Stimulated activated CD8-positive, alpha-beta memory T cell treated with anti-CD3 and anti-CD28 coated beads, Interleukin-12 subunit alpha, Interleukin-12 subunit beta, amount 100 ng/mL, for 24 hours (primary cell): ENCODE measurements around the gene OR52B6.
"Not testable (repeated sequence)": the region's sequence is repeated elsewhere in the genome, so short reads cannot be mapped to it uniquely, and the experiment has no call there.

ENCODE experiments used
- DNase-seq: peaks from one replicate; pipeline ENCODE4 v3.0.0-alpha.2; 2020; ENCODE audit errors: extremely low read depth

Gene OR52B6

GRCh38 chr11:5596607-5597201 is 16.0 kb downstream of the OR52B6 start, which contains the start of gene TRIM6:
Gene TRIM6, plus strand, starts transcription at chr11:5596637. Its CDS starts 261 bp downstream, at chr11:5596898.
- DNase-seq, result no peak

DNA sequence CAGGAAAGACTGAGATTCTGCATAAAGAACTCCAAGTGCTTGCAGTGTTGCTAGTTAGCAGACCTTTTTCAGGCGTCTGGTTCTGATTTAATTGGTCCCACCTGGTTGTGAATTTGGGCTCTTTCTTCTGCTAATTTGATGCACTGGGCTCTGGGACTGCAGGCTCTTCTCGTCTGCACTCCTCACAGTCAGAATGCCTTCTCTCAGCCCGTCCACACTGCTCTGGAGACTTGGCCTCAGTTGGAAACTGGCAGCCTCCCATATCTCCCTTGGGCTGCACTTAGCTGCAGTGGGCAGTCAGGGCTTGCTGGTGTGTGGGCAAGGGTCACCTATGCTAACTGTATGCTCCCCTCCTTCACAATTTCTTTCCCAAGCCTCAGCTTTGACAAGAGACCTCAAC is 17.3 kb downstream of the OR52B6 start:
- no peak for DNase-seq

DNA sequence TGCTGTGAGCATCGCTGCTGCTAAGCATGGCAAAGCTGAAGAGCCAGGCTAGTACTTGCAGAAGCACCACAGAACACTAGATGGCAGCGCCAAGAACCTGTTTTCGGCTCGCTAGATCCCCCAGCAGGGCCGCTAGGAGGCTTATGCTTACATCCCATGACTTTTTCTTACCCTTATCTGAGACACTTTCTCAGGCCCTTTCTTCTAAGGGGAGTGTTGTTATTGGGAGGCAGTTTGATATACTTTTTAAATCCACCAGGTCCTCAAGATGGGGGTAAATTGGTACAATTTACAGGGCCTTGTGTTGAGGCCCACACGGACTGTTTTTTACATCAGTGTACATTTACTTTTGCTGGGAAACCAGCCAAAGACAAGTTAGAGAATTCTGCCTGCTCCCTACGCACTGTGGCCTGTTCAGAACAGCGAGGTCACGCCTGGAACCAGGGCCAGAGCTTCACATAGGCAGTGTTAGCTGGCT is 19.7 kb downstream of the OR52B6 start:
- DNase-seq, result no peak

DNA sequence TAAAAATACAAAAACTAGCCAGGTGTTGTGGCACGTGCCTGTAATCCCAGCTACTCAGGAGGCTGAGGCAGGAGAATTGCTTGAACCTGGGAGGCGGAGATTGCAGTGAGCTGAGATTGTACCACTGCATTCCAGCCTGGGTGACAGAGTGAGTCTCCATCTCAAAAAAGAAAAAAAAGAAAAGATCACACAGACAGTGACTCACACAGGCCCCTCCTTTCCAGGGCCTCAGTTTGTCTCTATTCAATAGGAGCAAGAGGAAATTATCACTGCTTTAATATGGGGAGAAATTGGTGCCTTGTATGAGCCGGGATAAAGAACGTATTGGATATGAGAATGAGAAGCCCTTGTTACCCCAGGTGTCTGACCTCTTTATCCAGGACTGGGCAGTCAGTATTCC is 22.1 kb downstream of the OR52B6 start:
- not testable (repeated sequence) for DNase-seq

DNA sequence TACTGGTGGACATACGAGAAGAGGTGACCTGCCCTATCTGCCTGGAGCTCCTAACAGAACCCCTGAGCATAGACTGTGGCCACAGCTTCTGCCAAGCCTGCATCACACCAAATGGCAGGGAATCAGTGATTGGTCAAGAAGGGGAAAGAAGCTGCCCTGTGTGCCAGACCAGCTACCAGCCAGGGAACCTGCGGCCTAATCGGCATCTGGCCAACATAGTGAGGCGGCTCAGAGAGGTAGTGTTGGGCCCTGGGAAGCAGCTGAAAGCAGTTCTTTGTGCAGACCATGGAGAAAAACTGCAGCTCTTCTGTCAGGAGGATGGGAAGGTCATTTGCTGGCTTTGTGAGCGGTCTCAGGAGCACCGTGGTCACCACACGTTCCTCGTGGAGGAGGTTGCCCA is 22.6 kb downstream of the OR52B6 start:
- no peak for DNase-seq

DNA sequence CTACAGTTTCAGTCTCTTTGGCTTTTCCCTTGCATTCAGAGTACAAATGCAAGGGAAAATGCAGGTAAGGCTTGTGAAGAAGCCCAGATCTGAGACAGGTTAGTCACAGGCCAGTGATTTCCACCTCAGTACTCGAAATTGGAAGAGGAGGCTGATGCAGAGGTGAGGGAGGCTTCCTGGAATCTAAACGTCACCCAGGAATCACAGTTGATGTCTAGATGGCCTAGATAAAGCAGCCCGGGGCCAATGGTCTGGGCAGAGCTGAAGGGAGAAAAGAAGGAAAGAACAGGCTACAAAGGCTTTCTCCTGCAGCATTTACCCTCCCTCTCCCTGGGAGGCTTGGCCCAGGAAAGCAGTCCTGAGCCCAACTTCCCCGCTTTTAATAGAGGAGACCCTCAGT is 24.2 kb downstream of the OR52B6 start:
- no peak for DNase-seq

GRCh38 chr11:5605849-5606248 is 25.2 kb downstream of the OR52B6 start:
- no peak for DNase-seq

GRCh38 chr11:5608808-5609207 is 28.1 kb downstream of the OR52B6 start:
- no peak for DNase-seq

DNA sequence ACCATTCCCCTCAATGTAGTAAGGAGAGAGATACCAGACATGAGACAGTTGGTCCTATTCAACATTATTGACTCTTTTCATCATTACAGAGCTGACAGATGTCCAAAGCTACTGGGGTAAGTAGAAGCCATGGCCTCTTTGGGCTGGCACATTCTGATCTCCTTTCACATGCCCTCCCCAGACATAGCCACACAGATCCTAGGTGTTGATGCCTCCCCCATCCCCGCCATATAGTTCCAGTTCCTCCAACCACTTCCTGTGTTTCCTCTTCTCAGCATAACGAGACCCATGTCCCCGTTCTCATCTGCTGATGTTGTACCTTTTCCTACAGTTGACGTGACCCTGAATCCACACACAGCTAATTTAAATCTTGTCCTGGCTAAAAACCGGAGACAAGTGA is 29.8 kb downstream of the OR52B6 start:
- no peak for DNase-seq

GRCh38 chr11:5611627-5612026 is 30.9 kb downstream of the OR52B6 start:
- DNase-seq, result no peak

DNA sequence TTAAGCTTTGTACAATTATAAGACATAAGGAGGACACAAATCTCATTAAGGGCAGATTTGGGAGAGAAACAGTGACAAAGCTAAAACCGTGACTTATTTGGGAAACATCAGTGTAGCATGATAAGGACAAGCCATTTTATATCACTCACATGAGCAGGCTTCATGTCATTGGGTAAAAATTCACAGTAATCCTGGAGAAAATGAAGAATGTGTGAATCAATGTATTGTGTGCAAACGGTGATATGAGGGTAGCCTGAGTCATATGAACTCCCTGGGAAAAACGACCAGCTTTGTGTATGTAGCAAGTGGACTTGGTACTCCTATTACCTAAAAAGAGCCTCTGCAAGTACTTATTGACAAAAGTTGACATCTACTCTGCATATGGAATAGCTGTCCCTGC is 38.1 kb downstream of the OR52B6 start:
- DNase-seq, result no peak

DNA sequence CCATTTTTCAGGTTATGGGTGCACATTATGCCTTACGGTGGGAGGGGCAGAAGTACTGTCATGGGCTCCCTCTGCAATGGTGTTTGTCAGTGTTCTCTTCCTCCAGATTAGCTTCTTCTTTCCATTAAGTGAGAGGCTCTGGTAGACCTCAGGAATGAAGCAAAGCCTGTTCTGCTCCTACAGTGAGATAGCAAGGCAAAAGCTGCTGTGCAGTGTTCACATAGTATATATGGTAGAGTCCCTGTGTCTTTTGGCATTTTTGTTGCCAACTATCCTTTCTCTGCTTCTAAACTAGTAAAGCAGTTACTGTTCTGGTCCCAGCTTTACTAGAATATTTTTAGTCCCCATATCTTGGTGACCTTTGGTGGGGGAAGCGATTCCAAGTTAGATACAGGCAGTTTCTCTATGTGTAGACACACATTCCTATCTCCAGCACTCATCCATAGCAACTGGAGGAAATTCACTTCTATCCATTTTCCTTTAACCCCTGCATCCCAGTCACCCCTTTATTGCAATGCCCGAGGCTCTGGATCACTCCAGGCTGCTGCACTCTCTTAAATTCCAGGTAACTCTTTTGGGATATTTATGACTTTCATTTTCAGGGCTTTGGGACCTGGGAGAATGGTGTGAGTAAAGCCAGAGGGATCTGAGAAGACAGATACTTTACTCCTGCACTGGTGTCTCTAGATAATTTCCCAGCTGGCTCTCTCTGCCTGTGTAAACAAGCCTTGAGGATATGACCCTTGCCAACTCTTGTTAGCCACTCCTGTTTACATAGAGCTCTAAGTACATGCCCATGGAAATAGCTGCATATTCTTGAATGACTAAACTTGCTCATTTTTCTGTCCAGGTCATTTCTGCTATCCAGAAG is 40.2 kb downstream of the OR52B6 start:
- no peak for DNase-seq

- no peak for DNase-seq
These were observed 40.9 kb downstream of the OR52B6 start for GRCh38 chr11:5621580-5621979.

GRCh38 chr11:5622802-5623201 is 42.1 kb downstream of the OR52B6 start:
- DNase-seq, result no peak

DNA sequence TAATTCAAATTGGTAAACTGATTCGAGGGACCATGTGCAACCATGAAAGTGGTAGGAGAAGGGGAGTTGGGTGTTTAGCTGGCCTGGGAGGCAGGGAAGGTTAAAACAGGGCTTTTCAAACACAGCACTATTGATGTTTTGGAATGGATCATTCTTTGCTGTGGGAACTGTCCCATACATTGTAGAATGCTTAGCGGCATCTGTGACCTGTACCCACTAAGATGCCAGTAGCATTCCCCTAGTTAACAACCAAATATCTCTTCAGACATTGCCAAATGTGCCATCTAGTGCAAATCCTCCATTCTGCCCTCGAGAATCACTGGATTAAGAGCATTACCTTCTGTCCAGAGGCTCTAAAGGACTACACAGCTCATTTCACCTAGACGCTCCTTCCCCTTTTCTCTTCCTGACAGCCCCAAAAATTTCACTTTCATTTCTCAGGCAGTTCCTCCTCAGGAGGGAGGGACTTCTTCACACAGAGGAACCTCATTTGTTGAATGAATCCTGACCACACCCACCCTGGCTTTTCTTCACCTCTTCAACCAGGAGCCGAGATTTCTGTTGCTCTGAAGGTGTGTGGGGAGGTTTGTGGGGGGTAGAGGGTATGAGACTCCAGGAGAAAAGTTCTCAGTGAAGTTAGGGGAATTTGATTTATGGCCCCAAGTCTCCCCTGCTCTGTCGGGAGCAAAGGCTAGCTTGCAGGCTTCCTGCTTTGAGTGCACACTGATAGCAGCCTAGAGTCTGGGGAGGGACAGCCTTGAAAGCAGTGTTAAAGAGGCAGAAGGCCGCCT is 44.0 kb downstream of the OR52B6 start, which contains the start of gene TRIM34:
TSS of gene TRIM34 (plus strand) at position 513 of the 791 bp plus-strand sequence. CDS start 7,331 bp downstream, outside the sequence.
- DNase-seq, result no peak

DNA sequence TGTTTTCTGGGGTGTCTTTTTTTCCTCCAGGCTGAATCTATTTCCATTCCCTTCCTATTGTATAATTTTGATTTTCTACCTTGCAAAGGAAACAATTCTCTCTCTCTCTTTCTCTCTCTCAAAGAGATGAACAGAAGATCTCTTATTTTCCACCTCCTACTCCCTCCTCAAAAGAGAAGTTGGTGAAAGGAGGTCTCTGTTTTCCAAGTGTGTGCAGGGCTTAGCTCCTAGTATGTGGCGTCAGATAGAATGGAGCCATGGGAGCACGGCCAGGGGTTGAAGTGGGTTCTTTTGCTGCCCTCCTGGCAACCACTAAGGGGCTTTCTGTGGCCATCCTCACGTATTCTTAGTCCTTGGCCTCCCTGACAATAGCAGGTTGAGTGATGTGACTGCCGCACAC is 44.6 kb downstream of the OR52B6 start:
- DNase-seq, result no peak

DNA sequence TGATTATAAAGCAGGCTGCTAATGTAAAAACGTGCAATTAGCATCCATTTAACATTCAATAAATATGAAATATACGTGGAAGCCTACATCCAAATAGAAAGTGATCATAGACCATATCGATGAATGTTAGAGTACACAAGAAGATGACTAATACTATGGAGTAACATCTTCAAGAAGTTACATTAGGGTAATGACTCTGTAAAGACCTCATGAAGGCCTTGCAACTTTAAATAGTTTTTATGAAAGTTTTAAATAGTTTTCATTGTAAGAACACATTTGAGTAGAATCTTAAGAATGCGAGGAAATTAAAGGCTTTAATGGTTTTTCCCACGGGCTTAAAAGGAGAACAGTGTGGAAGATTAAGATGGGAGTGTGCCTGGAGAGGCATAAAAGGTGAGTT is 45.5 kb downstream of the OR52B6 start:
- DNase-seq, result no peak

DNA sequence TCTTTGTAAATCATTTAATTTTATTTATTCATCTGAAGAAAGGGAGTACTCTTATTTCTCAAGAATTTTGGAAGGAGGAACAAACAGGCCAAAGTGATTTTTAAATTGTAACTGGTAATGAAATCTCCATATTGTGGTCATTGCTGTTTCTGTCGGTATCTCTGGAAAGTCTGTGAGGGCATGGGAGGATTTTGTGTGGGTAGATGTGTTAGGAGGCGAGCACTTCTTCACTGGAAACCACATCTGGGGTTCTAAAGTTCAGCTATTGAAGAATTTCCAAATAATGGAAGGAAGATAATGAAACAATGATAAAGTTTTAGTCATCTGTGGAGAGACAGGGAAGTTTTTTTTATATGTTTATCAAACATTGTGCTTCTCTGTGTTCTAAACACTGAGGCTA is 50.7 kb downstream of the OR52B6 start:
- DNase-seq, result no peak
